ENCODE data around the gene RUNX3.

- no peak for TF ChIP-seq TAF1 (IDR thresholded peaks at IDR 0.05; ENCODE audit: borderline replicate concordance, low read depth, low read length)
- no peak for TF ChIP-seq FOXM1 (IDR thresholded peaks at IDR 0.05; ENCODE audit: low read depth)
- no peak for TF ChIP-seq RAD21 (IDR thresholded peaks at IDR 0.05; ENCODE audit: low read length)
- no peak for TF ChIP-seq REST (IDR thresholded peaks at IDR 0.05; ENCODE audit: low read depth, low read length)
- TF ChIP-seq IRF3 (IDR thresholded peaks at IDR 0.05; ENCODE audit: low read depth, low read length): no peak
These were observed 45.3 kb upstream of the RUNX3 start for GRCh38 chr1:24975391-24975790.
